SJCRH30 (cell line): ENCODE measurements around the gene TMEM235. TPM values are rescaled to one million over a fixed set of nuclear protein-coding genes. Genes with fewer than 3 reads are reported as not detected.
A peak's percentile ranks its signal among the peaks of the same experiment; 100 is the strongest.

ENCODE experiments used
- DNase-seq, 2 experiments: peaks; one replicate each; pipeline ENCODE4 v3.0.0-alpha.2; 2015 to 2020
- H3K27ac ChIP-seq: fragments of 250-450 bp; sonication (Bioruptor Pico); 2 replicates; pipeline ENCODE4 v1.5.1; 2020; ENCODE audit warnings: mild to moderate bottlenecking, moderate library complexity
- H3K27me3 ChIP-seq: fragments of 250-450 bp; sonication (Bioruptor Pico); 2 replicates; pipeline ENCODE4 v1.5.1; 2020; ENCODE audit warnings: mild to moderate bottlenecking, moderate library complexity
- H3K36me3 ChIP-seq: fragments of 250-450 bp; sonication (Bioruptor Pico); 2 replicates; pipeline ENCODE4 v1.5.1; 2020; ENCODE audit warnings: mild to moderate bottlenecking, moderate library complexity
- H3K4me1 ChIP-seq: fragments of 250-450 bp; sonication (Bioruptor Pico); 2 replicates; pipeline ENCODE4 v1.5.1; 2020; ENCODE audit warnings: mild to moderate bottlenecking, moderate library complexity
- H3K4me3 ChIP-seq: fragments of 250-450 bp; sonication (Bioruptor Pico); 2 replicates; pipeline ENCODE4 v1.5.1; 2020; ENCODE audit warnings: mild to moderate bottlenecking, moderate library complexity
- H3K9me3 ChIP-seq: fragments of 250-450 bp; sonication (Bioruptor Pico); replicated peaks from 2 replicates; pipeline ENCODE4 v1.5.1; 2020; ENCODE audit warnings: mild to moderate bottlenecking, moderate library complexity
- total RNA-seq: library from RNA; depleted of rRNA; stranded (reverse); fragments of >200 nt; shearing (Covaris generic); gene quantifications from 2 replicates; pipeline ENCODE4 v1.2.3, GENCODE V29; 2014

TMEM235 gene
- total RNA-seq, 1 experiment from 2014 or later: 0.10 TPM

- no peak overlapping the region for H3K27ac ChIP-seq
- H3K27me3 ChIP-seq: no peaks in the 10 kb centered on the region
- no peaks in the 10 kb centered on the region for H3K9me3 ChIP-seq
- no peak for DNase-seq
- no peaks in the 10 kb centered on the region for H3K36me3 ChIP-seq
- H3K4me1 ChIP-seq: peaks cover 46% of the 10 kb centered on the region
- no peak overlapping the region for H3K4me3 ChIP-seq
Measured at GRCh38 chr17:78265121-78265520, 33.7 kb downstream of the TMEM235 start.

DNA sequence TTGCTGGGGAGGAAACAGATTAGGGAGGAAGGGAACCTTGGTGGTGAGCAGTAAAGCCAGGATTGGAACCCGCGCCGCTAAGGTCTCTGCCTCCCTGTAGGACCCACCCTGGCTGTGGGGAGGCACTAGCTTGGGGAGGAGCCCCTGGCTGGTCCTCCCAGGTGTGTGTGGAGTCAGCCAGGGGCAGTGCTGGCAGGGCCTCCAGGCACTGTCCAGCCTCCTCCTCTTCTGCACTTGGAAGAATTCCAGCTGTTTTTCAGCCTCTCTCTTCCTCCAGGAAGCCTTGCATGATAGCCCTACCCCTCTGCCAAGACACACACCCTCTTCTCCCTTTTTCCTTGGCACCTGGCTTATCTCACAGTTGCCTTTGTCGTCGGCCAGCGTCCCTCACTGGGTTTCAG lies 34.8 kb downstream of the TMEM235 start:
- no peak overlapping the region for H3K4me3 ChIP-seq
- DNase-seq: no peak
- H3K4me1 ChIP-seq: peaks cover 57% of the 10 kb centered on the region
- H3K36me3 ChIP-seq: no peaks in the 10 kb centered on the region
- H3K9me3 ChIP-seq: no peaks in the 10 kb centered on the region
- no peaks in the 10 kb centered on the region for H3K27me3 ChIP-seq
- no peak overlapping the region for H3K27ac ChIP-seq

- no peaks in the 10 kb centered on the region for H3K9me3 ChIP-seq
- H3K4me1 ChIP-seq: peaks cover 60% of the 10 kb centered on the region
- H3K36me3 ChIP-seq: no peaks in the 10 kb centered on the region
- DNase-seq: peak in 1 of 2 experiments; percentile 7
- H3K27ac ChIP-seq: no peak overlapping the region
- no peaks in the 10 kb centered on the region for H3K27me3 ChIP-seq
- no peak overlapping the region for H3K4me3 ChIP-seq
Measured at GRCh38 chr17:78266771-78267170, 35.3 kb downstream of the TMEM235 start.

DNA sequence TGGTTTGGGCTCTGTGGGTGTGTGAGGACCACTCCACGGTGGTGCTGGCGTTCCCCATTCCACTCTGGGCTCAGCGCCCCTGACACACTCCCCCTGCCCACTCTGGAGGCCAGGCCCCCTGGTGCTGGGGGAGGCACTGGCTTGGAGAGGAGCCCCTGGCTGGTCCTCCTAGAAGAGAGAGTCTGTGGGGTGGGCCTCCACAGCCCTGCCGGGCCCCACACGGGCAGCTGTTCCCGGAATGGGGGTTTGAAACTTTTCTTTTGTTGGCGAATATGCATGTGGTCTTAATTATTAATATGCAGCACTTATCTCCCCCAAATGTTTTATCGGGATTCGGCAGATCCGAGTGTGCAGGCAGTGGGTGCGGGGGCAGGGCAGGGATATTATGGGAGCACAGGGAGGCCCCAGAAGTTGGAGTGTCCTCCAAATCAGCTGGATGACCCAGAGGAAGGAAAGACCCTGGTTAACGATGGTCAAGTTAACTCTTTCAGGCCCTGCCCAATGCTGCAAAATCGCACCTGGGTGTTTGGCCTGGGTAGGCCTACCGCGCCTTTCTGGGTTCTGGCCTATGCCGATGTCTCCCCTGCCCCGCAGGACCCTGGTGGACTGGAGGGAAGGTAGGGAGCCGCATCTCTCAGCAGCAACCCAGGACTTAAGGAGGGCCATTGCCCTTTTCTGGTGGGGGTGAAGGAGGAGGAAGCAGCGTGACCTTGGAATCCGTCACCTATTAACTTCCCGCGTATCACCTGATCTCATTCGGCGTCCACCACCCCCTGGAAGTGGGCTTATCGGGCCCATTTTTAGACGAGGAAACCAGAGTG lies 36.0 kb downstream of the TMEM235 start:
- peaks cover 67% of the 10 kb centered on the region for H3K4me1 ChIP-seq
- H3K27ac ChIP-seq: no peak overlapping the region
- H3K27me3 ChIP-seq: no peaks in the 10 kb centered on the region
- H3K4me3 ChIP-seq: no peak overlapping the region
- peak in 1 of 2 experiments; percentile 20 for DNase-seq
- no peaks in the 10 kb centered on the region for H3K36me3 ChIP-seq
- no peaks in the 10 kb centered on the region for H3K9me3 ChIP-seq

GRCh38 chr17:78268191-78268874 lies 36.9 kb downstream of the TMEM235 start:
- Histone ChIP-seq H3K36me3 (no peaks in the 10 kb centered on the region), H3K9me3 (no peaks in the 10 kb centered on the region), H3K27me3 (no peaks in the 10 kb centered on the region), H3K4me1 (peaks cover 66% of the 10 kb centered on the region), H3K27ac (no peak overlapping the region), H3K4me3 (peak overlapping the region; percentile 51)
- peak in 1 of 2 experiments; percentile 26 for DNase-seq

GRCh38 chr17:78268951-78269905 lies 37.8 kb downstream of the TMEM235 start:
- Histone ChIP-seq H3K27me3 (no peaks in the 10 kb centered on the region), H3K27ac (peak overlapping the region; percentile 60)
- DNase-seq: peak; percentile 92 to 96

GRCh38 chr17:78269955-78270381 lies 38.5 kb downstream of the TMEM235 start:
- DNase-seq: no peak
- Histone ChIP-seq H3K27me3 (no peaks in the 10 kb centered on the region), H3K9me3 (no peaks in the 10 kb centered on the region), H3K4me3 (peak overlapping the region; percentile 51), H3K4me1 (peaks cover 60% of the 10 kb centered on the region), H3K27ac (peak overlapping the region; percentile 60; the same call in 1 of the 2 replicates), H3K36me3 (no peaks in the 10 kb centered on the region)

More at GRCh38 chr17:78268951-78269905, 37.8 kb downstream of the TMEM235 start:
- H3K4me3 ChIP-seq: peak overlapping the region; percentile 51
- H3K36me3 ChIP-seq: no peaks in the 10 kb centered on the region
- H3K4me1 ChIP-seq: peaks cover 61% of the 10 kb centered on the region
- H3K9me3 ChIP-seq: no peaks in the 10 kb centered on the region

GRCh38 chr17:78271419-78272170 lies 40.2 kb downstream of the TMEM235 start:
- Histone ChIP-seq H3K9me3 (no peaks in the 10 kb centered on the region), H3K4me1 (peaks cover 51% of the 10 kb centered on the region), H3K27me3 (no peaks in the 10 kb centered on the region), H3K27ac (no peak overlapping the region), H3K36me3 (no peaks in the 10 kb centered on the region), H3K4me3 (no peak overlapping the region)
- no peak for DNase-seq

DNA sequence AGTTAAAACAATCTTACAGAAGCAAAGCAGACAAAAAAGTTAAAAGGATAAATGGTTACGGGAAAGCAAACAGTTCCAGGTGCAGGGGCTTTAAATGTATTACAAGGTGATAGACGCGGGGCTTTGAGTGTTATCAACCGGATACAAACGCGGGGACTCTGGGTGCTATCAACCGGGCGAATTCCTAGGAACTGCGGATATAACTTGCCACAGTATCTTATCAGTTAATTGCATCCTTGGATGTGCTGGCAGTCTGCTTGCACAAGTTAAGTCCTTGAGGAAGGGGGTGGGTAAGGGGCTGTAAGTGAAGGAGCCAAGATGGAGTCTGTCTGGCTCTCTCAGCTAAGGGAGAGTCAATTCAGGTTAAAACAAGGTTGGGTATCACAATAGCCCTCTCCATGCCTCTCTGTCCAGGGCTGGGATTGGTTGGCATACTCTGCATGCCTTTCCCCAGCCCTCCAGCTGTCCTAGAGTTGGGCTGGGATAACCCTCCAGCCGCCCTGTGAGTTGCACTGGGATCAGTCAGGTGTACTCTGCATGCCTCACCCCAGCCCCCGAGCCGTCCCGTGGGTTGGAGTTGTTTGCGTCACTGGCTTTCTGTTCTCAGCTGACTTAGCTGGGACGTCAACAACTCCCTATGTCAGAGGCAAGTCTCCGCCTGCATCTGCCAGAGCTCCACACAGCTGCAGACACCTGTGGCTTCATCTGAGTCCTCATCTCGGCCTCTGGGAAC lies 40.9 kb downstream of the TMEM235 start:
- no peak overlapping the region for H3K4me3 ChIP-seq
- H3K36me3 ChIP-seq: no peaks in the 10 kb centered on the region
- DNase-seq: peak; percentile 85 to 92
- H3K4me1 ChIP-seq: peaks cover 52% of the 10 kb centered on the region
- H3K27me3 ChIP-seq: no peaks in the 10 kb centered on the region
- no peak overlapping the region for H3K27ac ChIP-seq
- H3K9me3 ChIP-seq: no peaks in the 10 kb centered on the region

DNA sequence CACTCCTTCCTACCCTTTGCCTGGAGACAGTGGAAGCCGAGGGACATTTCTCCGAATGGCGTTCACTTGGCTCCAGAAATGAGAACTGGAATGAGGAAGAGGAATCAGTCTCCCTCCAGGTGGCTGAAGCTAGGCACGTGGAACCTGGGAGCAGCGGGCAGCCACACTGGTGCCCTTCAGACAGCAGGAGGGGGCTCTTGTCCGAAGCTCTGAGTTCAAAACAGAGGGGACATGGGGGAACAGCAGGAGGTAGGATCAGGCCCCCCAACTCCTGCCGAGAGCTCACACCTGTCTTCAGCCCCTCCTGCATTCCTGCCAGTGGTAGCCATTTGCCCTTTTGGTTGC lies 41.5 kb downstream of the TMEM235 start:
- Histone ChIP-seq H3K4me3 (no peak overlapping the region), H3K27ac (no peak overlapping the region), H3K4me1 (peaks cover 52% of the 10 kb centered on the region), H3K36me3 (no peaks in the 10 kb centered on the region), H3K9me3 (no peaks in the 10 kb centered on the region), H3K27me3 (no peaks in the 10 kb centered on the region)
- DNase-seq: no peak

- no peak overlapping the region for H3K27ac ChIP-seq
- H3K4me3 ChIP-seq: no peak overlapping the region
- no peaks in the 10 kb centered on the region for H3K9me3 ChIP-seq
- DNase-seq: no peak
- H3K4me1 ChIP-seq: peaks cover 54% of the 10 kb centered on the region
- H3K27me3 ChIP-seq: no peaks in the 10 kb centered on the region
- H3K36me3 ChIP-seq: no peaks in the 10 kb centered on the region
Measured at GRCh38 chr17:78273813-78274212, 42.4 kb downstream of the TMEM235 start.

GRCh38 chr17:78275355-78275754 lies 43.9 kb downstream of the TMEM235 start:
- no peak for DNase-seq
- no peaks in the 10 kb centered on the region for H3K27me3 ChIP-seq

GRCh38 chr17:78276098-78276887 lies 44.9 kb downstream of the TMEM235 start:
- no peak overlapping the region for H3K4me3 ChIP-seq
- H3K9me3 ChIP-seq: no peaks in the 10 kb centered on the region
- DNase-seq: peak in 1 of 2 experiments; percentile 58
- H3K27me3 ChIP-seq: no peaks in the 10 kb centered on the region
- H3K36me3 ChIP-seq: no peaks in the 10 kb centered on the region
- no peak overlapping the region for H3K27ac ChIP-seq
- peaks cover 38% of the 10 kb centered on the region for H3K4me1 ChIP-seq

More at GRCh38 chr17:78275355-78275754, 43.9 kb downstream of the TMEM235 start:
- Histone ChIP-seq H3K4me1 (peaks cover 48% of the 10 kb centered on the region), H3K27ac (no peak overlapping the region), H3K9me3 (no peaks in the 10 kb centered on the region), H3K36me3 (no peaks in the 10 kb centered on the region), H3K4me3 (no peak overlapping the region)
